ENCODE results near the gene KY. TPM values are rescaled to one million over a fixed set of nuclear protein-coding genes. Genes with fewer than 3 reads are reported as not detected.

KY gene
- total RNA-seq, 4 donors from 2014 or later: not detected

GRCh38 chr3:134667406-134667805, 16.6 kb upstream of the KY start:
- TF ChIP-seq CTCF (IDR thresholded peaks at IDR 0.05; ENCODE audit: low read depth): no peak

GRCh38 chr3:134666885-134667284, 16.1 kb upstream of the KY start:
- no peak for TF ChIP-seq CTCF (IDR thresholded peaks at IDR 0.05; ENCODE audit: low read depth)

GRCh38 chr3:134666466-134666865, 15.6 kb upstream of the KY start:
- TF ChIP-seq CTCF (IDR thresholded peaks at IDR 0.05; ENCODE audit: low read depth): no peak

- no peak for TF ChIP-seq CTCF (IDR thresholded peaks at IDR 0.05; ENCODE audit: low read depth)
These were observed 15.2 kb upstream of the KY start for GRCh38 chr3:134666052-134666451.

- TF ChIP-seq CTCF (IDR thresholded peaks at IDR 0.05; ENCODE audit: low read depth): no peak
These were observed 14.4 kb upstream of the KY start for GRCh38 chr3:134665243-134665642.

- TF ChIP-seq CTCF (IDR thresholded peaks at IDR 0.05; ENCODE audit: low read depth): no peak
These were observed 13.1 kb upstream of the KY start for GRCh38 chr3:134663721-134664456.

- TF ChIP-seq CTCF (IDR thresholded peaks at IDR 0.05; ENCODE audit: low read depth): no peak
These were observed 9.2 kb upstream of the KY start for GRCh38 chr3:134660046-134660441.
